ENCODE results near the gene CKLF. TPM values are rescaled to one million over a fixed set of nuclear protein-coding genes. Genes with fewer than 3 reads are reported as not detected.

The CKLF gene
- total RNA-seq, 1 donor from 2014 or later: 159 TPM

GRCh38 chr16:66539623-66540469 lies 12.5 kb upstream of the CKLF start:
- Mint-ChIP-seq H3K4me1 (ENCODE audit: low read depth) (peaks cover 57% of the 10 kb centered on the region), H3K27me3 (ENCODE audit: insufficient read depth) (no peaks in the 10 kb centered on the region), H3K4me3 (peak overlapping the region; percentile 20), H3K27ac (peak overlapping the region; percentile 43), H3K36me3 (ENCODE audit: low read depth) (peaks cover 21% of the 10 kb centered on the region), H3K9me3 (no peaks in the 10 kb centered on the region)
- intact Hi-C loops (cut with micrococcal nuclease): no loop called here
- DNase-seq (ENCODE audit: low spot score): no peak

- H3K4me1 Mint-ChIP-seq (ENCODE audit: low read depth): peaks cover 57% of the 10 kb centered on the region
- no peak overlapping the region for H3K27ac Mint-ChIP-seq
- no peak overlapping the region for H3K4me3 Mint-ChIP-seq
- no peak for DNase-seq (ENCODE audit: low spot score)
- peaks cover 22% of the 10 kb centered on the region for H3K36me3 Mint-ChIP-seq (ENCODE audit: low read depth)
- H3K27me3 Mint-ChIP-seq (ENCODE audit: insufficient read depth): no peaks in the 10 kb centered on the region
- H3K9me3 Mint-ChIP-seq: no peaks in the 10 kb centered on the region
- intact Hi-C loops (cut with micrococcal nuclease): no loop called here
These were observed 10.7 kb upstream of the CKLF start for GRCh38 chr16:66541388-66542355.

- peaks cover 21% of the 10 kb centered on the region for H3K36me3 Mint-ChIP-seq (ENCODE audit: low read depth)
- H3K9me3 Mint-ChIP-seq: no peaks in the 10 kb centered on the region
- intact Hi-C loops (cut with micrococcal nuclease): no loop called here
- H3K4me3 Mint-ChIP-seq: no peak overlapping the region
- H3K4me1 Mint-ChIP-seq (ENCODE audit: low read depth): peaks cover 53% of the 10 kb centered on the region
- H3K27ac Mint-ChIP-seq: no peak overlapping the region
- no peaks in the 10 kb centered on the region for H3K27me3 Mint-ChIP-seq (ENCODE audit: insufficient read depth)
- no peak for DNase-seq (ENCODE audit: low spot score)
These were observed 10.0 kb upstream of the CKLF start for GRCh38 chr16:66542396-66542795.

- Mint-ChIP-seq H3K27ac (no peak overlapping the region), H3K36me3 (ENCODE audit: low read depth) (peaks cover 14% of the 10 kb centered on the region), H3K4me1 (ENCODE audit: low read depth) (peaks cover 53% of the 10 kb centered on the region), H3K4me3 (no peak overlapping the region), H3K27me3 (ENCODE audit: insufficient read depth) (no peaks in the 10 kb centered on the region), H3K9me3 (no peaks in the 10 kb centered on the region)
- no peak for DNase-seq (ENCODE audit: low spot score)
- intact Hi-C loops (cut with micrococcal nuclease): no loop called here
These were observed 8.8 kb upstream of the CKLF start for GRCh38 chr16:66543541-66543940.

- H3K4me1 Mint-ChIP-seq (ENCODE audit: low read depth): peaks cover 55% of the 10 kb centered on the region
- H3K9me3 Mint-ChIP-seq: no peaks in the 10 kb centered on the region
- peaks cover 14% of the 10 kb centered on the region for H3K36me3 Mint-ChIP-seq (ENCODE audit: low read depth)
- no peak overlapping the region for H3K4me3 Mint-ChIP-seq
- no peak for DNase-seq (ENCODE audit: low spot score)
- H3K27me3 Mint-ChIP-seq (ENCODE audit: insufficient read depth): no peaks in the 10 kb centered on the region
- intact Hi-C loops (cut with micrococcal nuclease): no loop called here
- peak overlapping the region; percentile 45 for H3K27ac Mint-ChIP-seq
These were observed 8.2 kb upstream of the CKLF start for GRCh38 chr16:66544016-66544757.

- Mint-ChIP-seq H3K27me3 (ENCODE audit: insufficient read depth) (peaks cover under 1% of the 10 kb centered on the region), H3K36me3 (ENCODE audit: low read depth) (peaks cover 4% of the 10 kb centered on the region), H3K4me1 (ENCODE audit: low read depth) (peaks cover 48% of the 10 kb centered on the region), H3K4me3 (no peak overlapping the region), H3K27ac (peak overlapping the region; percentile 36), H3K9me3 (no peaks in the 10 kb centered on the region)
- intact Hi-C loops (cut with micrococcal nuclease): no loop called here
- no peak for DNase-seq (ENCODE audit: low spot score)
These were observed 5.0 kb upstream of the CKLF start for GRCh38 chr16:66547101-66547989.

- Mint-ChIP-seq H3K4me1 (ENCODE audit: low read depth) (peaks cover 51% of the 10 kb centered on the region), H3K9me3 (no peaks in the 10 kb centered on the region), H3K27me3 (ENCODE audit: insufficient read depth) (peaks cover 2% of the 10 kb centered on the region), H3K27ac (peak overlapping the region; percentile 85), H3K4me3 (peak overlapping the region; percentile 48), H3K36me3 (ENCODE audit: low read depth) (peaks cover 7% of the 10 kb centered on the region)
- intact Hi-C loops (cut with micrococcal nuclease): no loop called here
- DNase-seq (ENCODE audit: low spot score): no peak
These were observed 4.3 kb upstream of the CKLF start for GRCh38 chr16:66548068-66548467.

- H3K27me3 Mint-ChIP-seq (ENCODE audit: insufficient read depth): peaks cover 2% of the 10 kb centered on the region
- H3K4me3 Mint-ChIP-seq: peak overlapping the region; percentile 48
- H3K9me3 Mint-ChIP-seq: no peaks in the 10 kb centered on the region
- H3K27ac Mint-ChIP-seq: peak overlapping the region; percentile 85
- intact Hi-C loops (cut with micrococcal nuclease): loop anchor here (1.0 kb wide), 1 partner anchor 27 kb away; no protein-coding TSS in a partner anchor
- H3K36me3 Mint-ChIP-seq (ENCODE audit: low read depth): peaks cover 14% of the 10 kb centered on the region
- no peak for DNase-seq (ENCODE audit: low spot score)
- peaks cover 58% of the 10 kb centered on the region for H3K4me1 Mint-ChIP-seq (ENCODE audit: low read depth)
These were observed 3.5 kb upstream of the CKLF start for GRCh38 chr16:66548868-66549267.

- H3K4me3 Mint-ChIP-seq: peak within 1 kb of the TSS; percentile 99
- peaks cover 20% of the 10 kb centered on the region for H3K36me3 Mint-ChIP-seq (ENCODE audit: low read depth)
- intact Hi-C loops (cut with micrococcal nuclease): loop anchor here (1.0 to 5.0 kb wide), 3 partner anchors 27 to 323 kb away; no protein-coding TSS in a partner anchor
- H3K4me1 Mint-ChIP-seq (ENCODE audit: low read depth): peaks cover 58% of the 10 kb centered on the region
- no peaks in the 10 kb centered on the region for H3K9me3 Mint-ChIP-seq
- peak; percentile 52 for DNase-seq (ENCODE audit: low spot score)
- peak within 1 kb of the TSS; percentile 95 for H3K27ac Mint-ChIP-seq
- H3K27me3 Mint-ChIP-seq (ENCODE audit: insufficient read depth): peaks cover 2% of the 10 kb centered on the region
These were observed 2.9 kb upstream of the CKLF start, which contains the start of gene TK2 for GRCh38 chr16:66549284-66550131. Gene TK2 (minus strand): TSS chr16:66550122. CDS start chr16:66550061, 61 bp downstream.

GRCh38 chr16:66551348-66551759 lies 1.0 kb upstream of the CKLF start:
- H3K9me3 Mint-ChIP-seq: no peaks in the 10 kb centered on the region
- H3K36me3 Mint-ChIP-seq (ENCODE audit: low read depth): peaks cover 34% of the 10 kb centered on the region
- H3K4me3 Mint-ChIP-seq: peak overlapping the region; percentile 99
- H3K27ac Mint-ChIP-seq: peak overlapping the region; percentile 95
- DNase-seq (ENCODE audit: low spot score): peak; percentile 54
- intact Hi-C loops (cut with micrococcal nuclease): loop anchor here (2.0 to 5.0 kb wide), 2 partner anchors 37 to 321 kb away; no protein-coding TSS in a partner anchor
- H3K4me1 Mint-ChIP-seq (ENCODE audit: low read depth): peaks cover 77% of the 10 kb centered on the region
- H3K27me3 Mint-ChIP-seq (ENCODE audit: insufficient read depth): peaks cover 2% of the 10 kb centered on the region

GRCh38 chr16:66551788-66552285 lies 539 bp upstream of the CKLF start:
- H3K27me3 Mint-ChIP-seq (ENCODE audit: insufficient read depth): peaks cover 2% of the 10 kb centered on the region
- H3K27ac Mint-ChIP-seq: peak overlapping the region; percentile 95
- no peak for DNase-seq (ENCODE audit: low spot score)
- intact Hi-C loops (cut with micrococcal nuclease): loop anchor here (1.0 to 5.0 kb wide), 8 partner anchors 11 to 320 kb away; partner anchors contain the start of gene CMTM3
- no peaks in the 10 kb centered on the region for H3K9me3 Mint-ChIP-seq
- H3K36me3 Mint-ChIP-seq (ENCODE audit: low read depth): peaks cover 35% of the 10 kb centered on the region
- H3K4me1 Mint-ChIP-seq (ENCODE audit: low read depth): peaks cover 81% of the 10 kb centered on the region
- peak overlapping the region; percentile 99 for H3K4me3 Mint-ChIP-seq
